Activated naive CD4-positive, alpha-beta T cell (primary cell): ENCODE data around the gene KMT2D.
A peak's percentile ranks its signal among the peaks of the same experiment; 100 is the strongest.

Experiments
- DNase-seq, 4 experiments: peaks; one replicate each; lab custom pipeline; 2025; lab: John Stamatoyannopoulos, UW

KMT2D gene

GRCh38 chr12:49018261-49019119 is 42.1 kb downstream of the KMT2D start, which contains the start of gene PRKAG1:
PRKAG1 (minus strand) TSS chr12:49018776; CDS start chr12:49018740, 36 bp downstream.
- peak; percentile 84 to 95 (median 90) for DNase-seq

GRCh38 chr12:49017891-49018260 is 42.7 kb downstream of the KMT2D start:
- no peak for DNase-seq

- no peak for DNase-seq
These were observed 45.4 kb downstream of the KMT2D start for GRCh38 chr12:49015196-49015595.

GRCh38 chr12:49014547-49014946 is 46.0 kb downstream of the KMT2D start:
- no peak for DNase-seq

GRCh38 chr12:49013428-49013827 is 47.2 kb downstream of the KMT2D start:
- no peak for DNase-seq

GRCh38 chr12:49012739-49013138 is 47.9 kb downstream of the KMT2D start:
- no peak for DNase-seq
